ENCODE data around the gene TNFSF13. TPM values are rescaled to one million over a fixed set of nuclear protein-coding genes. Genes with fewer than 3 reads are reported as not detected.
A peak's percentile ranks its signal among the peaks of the same experiment; 100 is the strongest.

The TNFSF13 gene
- total and polyA plus RNA-seq, 11 donors, result 3.7 to 43.0 (median 6.5) TPM

DNA sequence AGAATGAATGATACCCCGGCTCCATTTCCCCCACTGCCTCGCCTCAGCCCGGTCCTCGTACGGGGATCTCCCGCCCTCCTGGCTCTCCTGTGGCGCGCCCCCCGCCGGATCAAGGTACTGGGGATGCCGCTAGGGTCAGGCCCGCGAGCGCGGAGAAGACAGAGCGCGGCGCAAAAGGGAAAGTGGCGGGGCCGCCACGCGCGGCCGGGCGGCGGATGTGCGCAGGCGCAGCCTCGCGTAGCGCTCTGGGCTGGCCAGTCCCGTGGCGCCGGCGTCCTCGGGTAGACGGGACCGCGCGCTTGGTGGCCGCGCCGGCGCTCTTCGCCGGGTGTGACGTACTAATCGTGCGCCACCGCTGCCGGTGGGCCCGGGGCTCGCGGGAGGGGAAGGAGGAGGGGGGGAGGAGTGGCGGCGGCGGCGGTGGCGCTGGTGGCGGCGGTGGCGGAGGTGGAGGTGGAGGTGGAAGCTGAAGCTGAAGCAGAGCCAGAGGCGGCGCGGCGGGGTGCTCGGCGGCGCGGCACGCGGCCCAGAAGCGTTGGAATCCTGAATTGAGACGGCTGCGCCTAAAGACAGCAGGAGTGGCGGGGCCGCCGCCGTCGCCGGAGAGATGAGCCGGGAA lies 3.1 kb downstream of the TNFSF13 start, which contains the start of gene SENP3:
Gene SENP3 (plus strand): TSS at position 331 of the 619 bp plus-strand sequence. CDS start 1,158 bp downstream, outside the sequence.
- WGBS, 4 donors, result 0 to 1% (median 1%) methylated on average over 31 to 82 of the region's 82 CpGs
- H3K27me3 ChIP-seq, result no peaks in the 10 kb centered on the region
- no peaks in the 10 kb centered on the region for H3K9me3 ChIP-seq
- TF ChIP-seq, protein P1, sequence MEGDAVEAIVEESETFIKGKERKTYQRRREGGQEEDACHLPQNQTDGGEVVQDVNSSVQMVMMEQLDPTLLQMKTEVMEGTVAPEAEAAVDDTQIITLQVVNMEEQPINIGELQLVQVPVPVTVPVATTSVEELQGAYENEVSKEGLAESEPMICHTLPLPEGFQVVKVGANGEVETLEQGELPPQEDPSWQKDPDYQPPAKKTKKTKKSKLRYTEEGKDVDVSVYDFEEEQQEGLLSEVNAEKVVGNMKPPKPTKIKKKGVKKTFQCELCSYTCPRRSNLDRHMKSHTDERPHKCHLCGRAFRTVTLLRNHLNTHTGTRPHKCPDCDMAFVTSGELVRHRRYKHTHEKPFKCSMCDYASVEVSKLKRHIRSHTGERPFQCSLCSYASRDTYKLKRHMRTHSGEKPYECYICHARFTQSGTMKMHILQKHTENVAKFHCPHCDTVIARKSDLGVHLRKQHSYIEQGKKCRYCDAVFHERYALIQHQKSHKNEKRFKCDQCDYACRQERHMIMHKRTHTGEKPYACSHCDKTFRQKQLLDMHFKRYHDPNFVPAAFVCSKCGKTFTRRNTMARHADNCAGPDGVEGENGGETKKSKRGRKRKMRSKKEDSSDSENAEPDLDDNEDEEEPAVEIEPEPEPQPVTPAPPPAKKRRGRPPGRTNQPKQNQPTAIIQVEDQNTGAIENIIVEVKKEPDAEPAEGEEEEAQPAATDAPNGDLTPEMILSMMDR (IDR thresholded peaks at IDR 0.05), result no peak
- TF ChIP-seq POLR2A (IDR thresholded peaks at IDR 0.05), result peak in 1 of 2 donors; percentile 61
- DNase-seq (peak; percentile 92 to 96 (median 93)), ATAC-seq (peak; percentile 55 to 87 (median 80))
- intact Hi-C loops (cut with DNase I), result loop anchor here (1.0 to 10.0 kb wide), 12 partner anchors 11 to 209 kb away; partner anchors contain the start of genes KCTD11 (in 3 of the 10), FGF11 (in 2 of the 10), TMEM102 (in 2 of the 10) and TMEM95 (in 2 of the 10)
- peaks cover 11 to 75% (median 57%) of the 10 kb centered on the region in 12 donors for H3K4me1 ChIP-seq
- peak within 1 kb of the TSS; percentile 80 to 98 (median 94) for H3K27ac ChIP-seq
- H3K36me3 ChIP-seq, result peaks cover 0 to 38% (median 36%) of the 10 kb centered on the region in 9 donors
- H3K4me3 ChIP-seq, result peak within 1 kb of the TSS; percentile 58 to 98 (median 93)

- WGBS, 4 donors, result 0 to 1% (median 1%) methylated on average over 26 to 28 of the region's 28 CpGs
- no peaks in the 10 kb centered on the region for H3K27me3 ChIP-seq
Measured at GRCh38 chr17:7562208-7562605, 3.7 kb downstream of the TNFSF13 start.

GRCh38 chr17:7563115-7563869 lies 4.7 kb downstream of the TNFSF13 start:
- DNase-seq (no peak), ATAC-seq (no peak)
- intact Hi-C loops (cut with DNase I), result loop anchor here in 5 of 10 donors (5.0 to 10.0 kb wide), 4 partner anchors 51 to 211 kb away; partner anchors contain the start of genes KCTD11 (in 3 of the 5), FGF11 (in 2 of the 5), TMEM102 (in 2 of the 5) and TMEM95 (in 2 of the 5)
- no peaks in the 10 kb centered on the region for H3K9me3 ChIP-seq
- peaks cover 6 to 60% (median 43%) of the 10 kb centered on the region in 12 donors for H3K4me1 ChIP-seq
- H3K4me3 ChIP-seq, result peak overlapping the region in 7 of 12 donors; percentile 58 to 98 (median 93)
- no peak overlapping the region for H3K27ac ChIP-seq
- 87 to 88% (median 87%) methylated on average over 30 of the region's 30 CpGs for WGBS, 4 donors
- H3K27me3 ChIP-seq, result no peaks in the 10 kb centered on the region
- TF ChIP-seq POLR2A (IDR thresholded peaks at IDR 0.05), result no peak
- TF ChIP-seq, protein P1 (IDR thresholded peaks at IDR 0.05), result no peak
- peaks cover 0 to 51% (median 48%) of the 10 kb centered on the region in 9 donors for H3K36me3 ChIP-seq

More at GRCh38 chr17:7562208-7562605, 3.7 kb downstream of the TNFSF13 start:
- TF ChIP-seq, protein P1 (IDR thresholded peaks at IDR 0.05), result no peak
- no peak for TF ChIP-seq POLR2A (IDR thresholded peaks at IDR 0.05)
- no peak for DNase-seq
- peaks cover 0 to 43% (median 41%) of the 10 kb centered on the region in 9 donors for H3K36me3 ChIP-seq
- peaks cover 11 to 71% (median 54%) of the 10 kb centered on the region in 12 donors for H3K4me1 ChIP-seq
- intact Hi-C loops (cut with DNase I), result loop anchor here in 5 of 10 donors (5.0 to 10.0 kb wide), 4 partner anchors 50 to 210 kb away; partner anchors contain the start of genes KCTD11 (in 3 of the 5), FGF11 (in 2 of the 5), TMEM102 (in 2 of the 5) and TMEM95 (in 2 of the 5)
- H3K4me3 ChIP-seq, result peak overlapping the region; percentile 58 to 98 (median 93)
- peak overlapping the region; percentile 80 to 98 (median 94) for H3K27ac ChIP-seq
- H3K9me3 ChIP-seq, result no peaks in the 10 kb centered on the region
- ATAC-seq, result no peak

Measured in heart left ventricle (tissue), 16 donors.